NOMO-1 treated with dmso at 0.1 percent for 144 hours (cell line): ENCODE measurements around the gene PLCH2.

ENCODE experiments used
- DNase-seq: peaks from one replicate; lab custom pipeline; 2025; ENCODE audit not compliant: unreplicated experiment; lab: John Stamatoyannopoulos, UW

The PLCH2 gene

DNA sequence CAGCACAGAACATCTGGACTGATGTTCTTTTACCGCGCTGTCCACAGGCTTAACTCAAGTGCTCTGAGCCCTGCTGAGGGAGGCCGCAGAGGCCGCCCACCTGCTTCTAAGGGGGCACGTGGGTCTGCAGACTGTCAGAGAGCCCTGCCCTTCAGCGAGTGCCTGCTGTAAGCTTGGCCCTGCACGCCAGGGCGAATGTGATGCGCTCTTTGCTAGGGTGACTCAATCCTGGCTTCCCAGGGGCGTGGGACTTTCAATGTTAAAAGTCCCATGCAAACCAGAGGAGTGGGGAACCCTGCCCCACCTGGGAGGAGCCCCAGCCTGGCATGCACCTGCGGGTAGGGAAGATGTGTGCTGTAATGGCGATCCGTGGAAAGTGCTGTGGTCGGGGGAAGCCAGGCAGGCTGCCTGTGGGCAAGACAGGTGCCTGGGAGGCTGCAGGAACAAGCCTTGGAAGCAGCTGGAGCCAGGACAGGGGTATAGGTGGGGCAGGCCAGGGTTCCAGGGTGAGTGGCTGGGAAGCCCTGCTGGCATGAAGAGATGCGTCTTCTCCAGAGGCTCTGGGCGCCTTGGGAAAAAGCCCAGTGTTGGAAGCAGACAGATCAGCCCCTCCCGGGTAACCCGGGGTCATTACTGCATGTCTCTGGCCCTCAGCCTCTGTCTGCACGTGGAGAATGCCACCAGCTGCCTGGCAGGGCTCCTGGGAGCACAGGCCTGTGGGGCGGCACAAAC, 50.9 kb downstream of the PLCH2 start:
- no peak for DNase-seq

DNA sequence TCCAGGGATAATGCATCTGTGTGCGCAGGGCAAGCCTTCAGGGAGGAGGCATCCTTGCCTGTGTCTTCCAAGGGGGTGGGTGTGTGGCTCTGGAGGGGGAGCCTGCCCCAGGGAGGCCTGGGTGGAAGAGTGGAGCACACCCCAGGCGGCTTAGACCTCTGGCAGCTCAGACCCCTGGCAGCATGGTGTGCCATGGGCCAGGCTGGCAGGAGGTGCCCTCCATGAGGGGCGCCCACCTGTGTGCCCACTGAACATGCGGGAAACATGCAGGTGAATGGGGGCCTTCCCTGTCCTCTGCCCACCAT, 51.4 kb downstream of the PLCH2 start:
- no peak for DNase-seq

DNA sequence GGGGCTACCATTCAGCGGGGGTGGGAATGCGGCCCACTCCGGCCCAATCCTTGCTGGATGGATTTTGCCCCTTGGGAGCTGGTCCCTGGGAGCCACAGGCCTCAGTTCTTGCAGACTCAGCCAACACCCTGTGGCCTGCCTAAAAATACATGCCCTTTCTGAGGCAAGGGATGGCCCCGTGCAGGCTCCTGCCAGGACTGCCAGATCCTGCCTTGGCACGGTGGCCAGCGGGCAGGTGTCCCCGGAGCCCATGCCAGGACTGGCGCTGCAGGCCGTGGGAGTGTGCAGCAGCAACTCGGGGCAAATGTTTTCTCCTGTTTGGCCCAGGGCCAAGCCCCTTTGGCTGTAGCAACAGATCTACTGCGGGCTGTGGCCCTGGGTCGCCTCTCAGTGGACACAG, 51.9 kb downstream of the PLCH2 start:
- DNase-seq: no peak

DNA sequence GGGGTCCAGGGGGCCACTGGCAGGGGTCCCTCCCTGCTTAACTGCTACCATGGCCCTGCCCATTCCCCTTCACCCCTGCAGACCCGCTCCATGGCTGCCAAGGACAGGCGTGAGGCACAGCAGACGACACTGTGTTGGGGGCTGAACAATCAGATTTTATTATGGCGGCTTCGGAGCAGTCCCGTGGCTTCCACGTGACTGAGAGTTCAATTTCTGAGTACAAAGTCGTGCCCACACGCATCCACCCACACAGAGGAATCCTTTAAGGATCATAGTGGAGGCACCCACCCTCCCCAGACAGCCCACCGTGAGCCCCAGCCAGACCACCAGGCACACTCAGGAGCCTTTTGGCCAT, 52.5 kb downstream of the PLCH2 start:
- DNase-seq: no peak

DNA sequence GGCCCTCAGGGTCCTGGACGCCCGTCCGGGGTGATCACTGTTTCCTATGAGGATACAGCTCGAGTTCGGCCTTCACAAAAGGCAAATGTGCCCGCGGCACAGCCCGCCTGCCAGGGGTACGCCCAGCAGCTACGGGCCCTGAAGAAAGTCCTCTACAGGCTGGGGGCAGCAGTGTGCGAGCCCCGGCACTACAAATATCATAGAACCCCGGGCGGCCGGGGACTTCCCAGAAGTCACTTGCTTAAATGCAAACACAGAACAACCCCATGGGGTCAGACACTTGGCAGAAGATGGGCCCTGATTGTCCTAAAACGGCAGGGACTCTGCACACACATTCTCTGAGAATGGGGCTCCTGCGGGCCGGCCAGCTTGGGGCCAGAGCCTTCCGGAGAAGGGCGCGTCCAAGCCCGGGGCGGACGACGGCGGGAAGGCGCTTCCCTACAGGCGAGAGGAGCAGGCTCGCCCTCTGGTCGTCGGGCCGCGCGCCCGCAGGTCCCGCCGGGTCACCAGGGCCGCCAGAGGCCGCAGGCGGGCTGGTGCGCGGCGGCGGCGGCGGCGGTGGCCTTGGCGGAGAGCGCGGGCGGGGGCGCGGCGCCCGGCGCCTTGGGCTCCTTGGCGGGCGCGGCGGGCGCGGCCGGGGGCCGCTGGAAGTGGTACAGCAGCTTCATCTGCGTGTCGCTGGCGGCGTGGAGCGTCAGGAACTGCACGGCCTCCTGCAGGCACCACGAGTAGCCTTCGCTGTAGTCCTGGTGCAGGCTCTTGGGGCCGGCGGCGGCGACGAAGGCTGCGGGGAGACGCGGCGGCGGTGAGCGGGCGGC, 53.1 kb downstream of the PLCH2 start:
- no peak for DNase-seq

DNA sequence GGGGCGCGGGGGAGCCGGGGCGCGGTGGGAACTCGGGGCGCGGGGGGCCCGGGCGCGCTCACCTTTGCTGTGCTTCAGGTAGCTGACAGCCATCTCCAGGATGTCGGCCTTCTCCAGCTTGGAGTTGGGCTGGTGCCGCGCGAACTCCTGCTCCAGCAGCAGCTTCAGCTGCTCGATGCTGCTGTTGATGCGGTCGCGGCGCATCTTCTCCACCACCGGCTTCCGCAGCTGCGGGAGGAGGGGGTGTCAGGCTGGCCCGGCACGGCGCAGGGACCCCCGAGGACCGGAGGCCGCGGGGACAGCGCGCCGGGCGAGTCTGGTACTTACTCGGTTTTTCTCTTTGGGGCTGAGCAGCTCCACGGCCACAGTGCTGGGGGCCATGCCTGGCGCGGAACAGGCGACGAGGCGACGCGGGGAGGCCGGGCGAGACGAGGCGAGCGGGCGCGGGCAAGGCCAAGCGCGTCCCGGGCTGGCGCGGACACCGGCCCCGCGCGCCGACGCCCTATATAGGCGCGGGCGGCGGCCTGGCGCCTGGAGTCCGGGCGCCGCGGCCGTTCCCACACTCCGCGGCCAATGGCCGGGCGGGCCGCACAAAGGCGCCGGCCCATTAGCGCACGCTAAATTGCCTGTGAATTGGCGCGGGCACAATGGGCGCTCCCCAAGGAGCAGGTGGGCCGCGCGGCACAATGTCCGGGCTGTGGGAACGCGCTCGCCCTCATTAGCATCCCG, 53.9 kb downstream of the PLCH2 start, which contains the start of gene HES5:
Gene HES5, minus strand, starts transcription at position 480 of the 729 bp plus-strand sequence. Its CDS starts 99 bp downstream, at position 381.
- no peak for DNase-seq

DNA sequence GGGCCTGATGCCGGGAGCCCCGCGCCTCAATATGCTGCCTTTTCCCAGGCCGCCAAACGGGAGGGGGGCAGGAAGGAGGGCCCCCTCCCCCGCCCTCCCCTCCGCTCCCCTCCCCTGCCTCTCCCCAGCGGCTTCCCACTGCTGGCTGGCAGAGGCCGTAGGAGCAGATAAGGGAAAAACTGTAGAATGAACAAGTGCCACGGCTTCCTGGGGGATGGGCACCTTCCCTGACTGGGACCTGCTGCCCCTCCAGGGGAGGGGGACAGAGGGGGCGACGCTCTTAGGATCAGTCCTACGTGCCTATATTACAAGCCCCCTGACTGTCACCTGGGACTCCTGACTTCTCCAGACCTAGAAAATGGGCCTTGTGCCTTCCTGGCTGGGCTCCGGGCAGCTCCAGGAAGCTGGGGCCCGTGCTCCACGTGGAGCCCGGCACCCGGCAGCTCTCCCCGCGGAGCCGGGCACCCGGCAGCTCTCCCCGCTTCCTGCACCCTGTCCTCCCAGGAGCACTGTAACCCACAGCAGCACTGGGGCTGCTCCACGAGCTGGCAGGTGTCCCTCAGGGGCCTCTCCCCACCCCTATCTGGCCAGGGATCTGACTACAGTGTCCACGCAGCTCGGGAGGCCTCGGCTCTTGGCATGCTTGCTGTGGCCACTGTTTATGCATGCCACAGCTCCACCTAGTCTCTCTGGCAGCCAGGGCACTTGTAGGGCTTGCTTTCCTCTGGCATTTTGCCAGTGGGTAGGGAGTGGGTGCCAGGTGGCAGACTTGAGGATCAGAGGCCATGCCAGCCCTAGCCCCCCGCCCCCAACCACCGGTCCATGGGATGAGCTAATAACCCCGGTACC, 54.6 kb downstream of the PLCH2 start:
- no peak for DNase-seq

DNA sequence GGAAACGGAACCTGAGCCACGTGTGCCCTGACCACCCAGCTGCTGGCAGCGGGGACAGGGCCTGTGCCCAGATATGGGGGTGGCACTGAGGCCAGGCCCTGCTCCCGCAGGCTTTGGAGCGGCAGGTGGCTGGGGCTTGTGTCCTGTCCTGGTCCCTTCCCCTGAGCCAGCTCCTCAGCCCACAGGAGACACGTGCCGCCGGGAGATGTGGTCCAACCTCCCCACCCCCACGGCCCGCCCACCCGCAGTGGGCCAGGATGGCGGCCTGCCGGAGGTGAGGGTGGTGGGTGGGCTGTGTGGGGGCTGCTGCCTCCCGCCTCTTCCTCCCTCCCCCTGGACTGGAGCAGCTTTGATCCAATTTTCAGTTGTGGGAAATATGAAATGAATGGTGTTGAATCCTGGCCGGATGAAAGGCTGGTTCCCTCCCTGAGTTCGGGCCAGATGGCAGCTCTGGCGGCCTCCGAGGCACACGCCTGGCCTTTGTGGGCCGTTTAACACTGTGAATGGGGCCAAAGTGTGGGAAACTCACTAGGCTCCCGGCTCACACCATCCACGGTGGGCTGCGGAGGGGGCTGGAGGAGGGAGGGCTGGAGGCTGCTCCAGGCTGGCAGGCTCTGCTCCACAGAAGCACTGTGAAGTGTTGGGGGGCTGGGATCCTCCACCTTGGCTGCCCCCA, 56.5 kb downstream of the PLCH2 start:
- no peak for DNase-seq

DNA sequence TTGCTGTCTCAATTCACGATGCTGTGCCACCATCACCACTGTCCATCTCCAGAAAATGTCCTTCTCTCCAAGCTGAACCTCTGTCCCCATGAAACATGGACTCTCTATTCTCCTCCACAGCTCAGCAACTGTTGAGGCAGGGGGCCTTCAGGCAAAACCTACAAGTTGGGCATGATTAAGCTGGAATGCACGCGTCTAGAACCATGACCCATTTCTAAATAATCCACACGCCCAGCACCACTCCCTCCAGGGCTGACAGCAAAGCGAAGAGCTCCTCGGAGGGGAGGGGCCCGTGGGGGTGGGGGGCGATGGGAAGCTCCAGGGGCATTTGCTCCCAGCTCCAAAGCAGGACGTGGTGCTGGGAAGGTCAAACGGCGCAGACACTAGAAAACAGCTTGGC, 57.3 kb downstream of the PLCH2 start:
- DNase-seq: no peak

DNA sequence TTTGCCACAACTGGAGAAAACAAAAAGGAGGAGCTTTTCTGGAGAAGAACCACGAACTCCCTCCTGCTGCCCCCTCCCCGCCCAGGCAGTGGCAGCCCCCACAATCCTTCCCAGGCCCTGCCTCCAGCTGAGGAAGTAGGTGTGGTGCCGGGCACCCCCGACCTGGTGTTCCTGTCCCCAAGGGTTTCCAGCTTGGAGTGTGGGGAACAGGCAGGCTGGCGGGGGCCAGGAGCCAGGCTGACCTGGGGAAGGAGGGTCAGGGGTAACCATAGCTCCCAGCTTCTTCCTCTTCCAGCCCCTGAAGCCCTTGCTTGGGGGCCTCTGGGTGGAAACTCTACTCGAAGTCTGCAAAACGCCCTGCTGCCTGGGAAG, 58.2 kb downstream of the PLCH2 start:
- DNase-seq: no peak

DNA sequence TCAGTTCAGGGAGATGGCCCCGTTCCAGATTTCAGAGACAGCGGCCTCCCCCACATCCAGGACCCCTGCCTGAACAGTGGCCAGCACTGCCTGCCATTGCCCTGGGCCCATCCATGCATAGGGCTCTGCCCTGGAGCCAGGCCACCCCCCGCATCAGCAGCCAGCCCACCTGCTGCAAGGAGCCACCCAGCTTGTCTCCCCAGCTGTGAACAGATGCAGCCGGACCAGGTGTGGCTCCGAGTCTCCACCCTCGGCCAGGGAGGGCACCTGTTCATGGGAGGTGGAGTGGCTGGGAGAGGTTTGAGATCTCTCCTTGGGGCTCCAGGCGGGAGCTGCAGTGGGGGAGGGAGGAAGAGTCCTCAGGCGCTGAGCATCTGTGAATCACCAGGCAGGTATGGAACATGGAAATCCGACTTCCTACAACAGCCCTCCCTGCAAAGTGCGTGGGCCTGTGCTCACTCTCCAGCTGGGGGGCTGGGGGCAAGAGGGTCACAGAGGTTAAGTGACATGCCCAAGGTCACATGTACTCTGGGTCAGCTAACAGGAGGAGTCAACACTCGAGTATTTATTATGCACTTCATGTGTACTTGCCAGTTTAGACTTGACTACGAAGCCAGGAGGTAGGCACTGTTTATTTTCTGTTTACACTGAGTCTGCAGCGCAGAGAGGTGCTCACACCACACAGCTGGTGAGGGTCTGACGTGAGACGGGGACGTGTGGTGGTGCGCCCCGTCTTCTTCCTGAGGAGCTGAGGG, 58.8 kb downstream of the PLCH2 start:
- DNase-seq: no peak

DNA sequence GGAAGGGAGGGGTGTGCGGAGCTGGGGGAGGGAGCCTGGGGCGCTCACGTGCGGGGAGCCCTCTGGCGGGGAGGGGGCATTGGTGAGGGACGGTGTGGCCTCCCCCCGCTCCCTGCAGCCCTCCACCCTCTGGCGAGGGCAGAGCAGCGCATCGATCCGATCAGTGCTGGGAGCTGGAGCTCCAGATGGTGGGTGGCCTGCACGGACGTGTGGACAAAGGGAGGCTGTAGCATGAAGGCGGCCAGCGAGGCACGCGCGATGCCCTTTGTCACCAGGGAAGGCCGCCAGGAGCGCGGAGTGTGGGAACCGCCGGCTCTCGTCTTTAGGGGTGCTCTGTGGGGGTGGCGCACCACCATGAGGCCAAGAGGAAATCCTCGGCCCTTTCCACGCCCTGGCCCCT, 59.4 kb downstream of the PLCH2 start:
- no peak for DNase-seq

DNA sequence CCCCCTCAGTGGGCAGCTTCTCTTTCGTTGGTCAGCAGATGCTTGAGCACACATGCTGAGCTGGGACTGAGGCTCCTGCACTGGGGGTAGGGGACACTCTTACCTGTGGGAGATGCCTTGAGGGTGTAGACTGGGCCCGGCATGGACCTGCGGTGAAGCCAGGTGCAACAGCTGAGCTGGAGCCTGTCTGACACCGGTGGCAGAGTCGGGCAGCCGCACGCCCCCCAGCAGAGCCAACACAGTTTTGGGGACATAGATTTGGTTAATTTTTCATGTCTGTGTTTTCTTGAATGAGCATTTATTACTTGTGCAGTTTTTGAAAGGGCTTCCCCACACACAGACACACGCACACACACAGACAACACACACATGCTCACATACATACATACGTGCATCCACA, 59.9 kb downstream of the PLCH2 start:
- no peak for DNase-seq

DNA sequence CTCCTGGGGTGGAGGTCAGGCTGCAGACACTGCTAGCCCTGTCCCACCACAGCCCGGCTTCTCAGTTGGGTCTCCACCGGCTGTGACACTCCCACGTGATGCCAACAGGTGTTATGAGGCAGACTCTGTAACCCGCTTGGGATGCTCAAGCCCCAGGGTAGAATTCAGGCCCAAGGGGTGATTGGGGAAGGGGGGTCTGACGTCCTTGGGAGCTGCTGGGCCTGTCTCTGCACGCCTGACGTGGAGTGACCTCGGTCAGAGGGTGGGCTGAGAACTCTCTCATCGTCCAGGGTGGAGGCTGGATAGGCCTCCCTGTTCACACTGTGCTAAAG, 61.7 kb downstream of the PLCH2 start:
- no peak for DNase-seq

DNA sequence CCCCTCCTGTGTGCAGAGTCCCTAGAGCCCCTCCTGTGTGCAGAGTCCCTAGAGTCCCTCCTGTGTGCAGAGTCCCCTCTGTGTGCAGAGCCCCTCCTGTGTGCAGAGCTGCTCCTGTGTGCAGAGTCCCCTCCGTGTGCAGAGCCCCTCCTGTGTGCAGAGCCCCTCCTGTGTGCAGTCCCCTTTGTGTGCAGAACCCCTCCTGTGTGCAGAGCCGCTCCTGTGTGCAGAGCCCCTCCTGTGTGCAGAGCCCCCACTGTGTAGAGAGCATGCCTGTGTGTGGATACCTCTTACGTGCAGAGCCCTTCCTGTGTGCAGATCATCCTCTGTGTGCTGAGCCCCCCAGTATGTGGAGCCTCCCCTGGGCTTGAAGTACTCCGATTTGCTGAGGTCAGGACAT, 62.3 kb downstream of the PLCH2 start:
- no peak for DNase-seq

DNA sequence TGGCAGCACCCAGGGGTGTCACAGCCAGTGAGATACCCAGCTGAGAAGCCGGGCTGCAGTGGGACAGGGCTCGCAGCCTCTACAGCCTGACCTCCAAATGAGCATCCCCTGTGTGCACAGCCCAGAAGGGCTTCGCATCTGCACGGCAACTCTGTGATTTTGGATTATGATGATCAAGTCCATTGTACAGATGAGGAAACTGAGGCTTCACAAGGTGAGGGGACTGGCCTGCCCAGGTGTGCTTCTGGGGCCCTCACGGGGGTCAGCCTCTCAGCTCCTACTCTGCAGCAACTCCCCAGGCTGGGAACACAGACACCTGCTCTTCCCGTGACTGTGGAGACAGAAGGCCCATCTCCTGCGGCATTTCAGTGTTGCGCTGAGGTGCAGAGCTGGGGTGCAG, 62.8 kb downstream of the PLCH2 start:
- no peak for DNase-seq

DNA sequence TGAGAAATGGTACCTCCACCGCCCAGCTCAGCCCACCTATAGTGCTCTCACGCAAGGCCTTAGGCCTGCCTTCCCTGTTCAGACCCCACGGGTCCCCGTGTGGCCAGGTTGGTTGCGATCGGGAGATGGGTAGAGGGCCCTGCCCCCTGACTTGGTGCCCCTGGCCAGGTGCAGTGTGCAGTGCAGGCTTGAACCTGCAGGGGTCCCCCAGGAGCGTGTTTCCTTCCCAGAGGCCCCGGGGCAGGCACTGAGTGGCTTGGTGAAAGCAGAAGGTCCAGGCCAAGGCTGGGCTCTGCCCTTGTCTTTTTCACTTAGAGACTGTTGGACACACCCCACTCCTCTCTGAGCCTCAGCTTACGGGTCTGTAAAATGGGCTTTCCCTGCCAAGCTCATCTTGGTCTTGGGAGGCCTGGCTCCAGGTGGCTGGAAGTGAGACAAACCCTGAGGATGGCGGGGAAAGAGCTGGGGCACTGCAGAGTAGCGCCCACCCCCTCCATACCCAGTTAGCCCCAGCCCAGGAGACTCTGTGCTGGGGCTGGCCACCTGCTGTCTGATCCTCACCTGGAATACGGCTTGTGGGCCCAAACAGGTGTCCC, 63.3 kb downstream of the PLCH2 start:
- no peak for DNase-seq

DNA sequence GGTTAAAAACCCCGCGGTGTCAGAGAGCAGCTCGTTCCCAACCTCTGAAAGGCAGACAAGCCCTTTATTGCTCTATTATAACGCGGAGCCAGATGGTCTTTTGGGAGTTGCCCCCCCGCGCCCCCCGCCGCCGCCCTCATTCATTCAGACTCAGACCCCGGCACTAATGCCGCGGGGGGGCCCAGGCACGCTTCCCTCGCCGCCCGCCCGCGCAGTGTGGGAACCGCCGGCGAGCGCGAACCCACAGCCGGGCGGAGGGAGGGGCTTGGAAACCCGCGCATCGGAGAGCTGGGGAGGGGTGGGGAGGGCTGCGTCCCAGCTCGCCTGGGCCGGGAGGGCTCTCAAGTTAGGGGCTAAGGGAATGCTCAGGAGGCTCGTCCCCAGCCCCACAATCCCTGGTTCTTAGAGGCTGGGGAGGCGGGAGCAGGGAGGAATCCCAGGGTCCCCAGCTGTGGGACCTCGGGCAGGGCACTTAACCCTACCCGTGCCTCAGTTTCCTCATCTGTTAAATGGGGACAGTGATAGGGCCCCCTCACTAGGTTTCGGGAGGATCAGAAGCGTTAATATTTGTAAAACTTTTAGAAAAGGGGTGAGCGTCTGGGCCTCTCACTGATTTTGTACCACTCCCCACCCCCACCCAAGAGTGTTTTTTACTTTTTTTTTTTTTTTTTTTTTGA, 64.9 kb downstream of the PLCH2 start:
- DNase-seq: no peak

DNA sequence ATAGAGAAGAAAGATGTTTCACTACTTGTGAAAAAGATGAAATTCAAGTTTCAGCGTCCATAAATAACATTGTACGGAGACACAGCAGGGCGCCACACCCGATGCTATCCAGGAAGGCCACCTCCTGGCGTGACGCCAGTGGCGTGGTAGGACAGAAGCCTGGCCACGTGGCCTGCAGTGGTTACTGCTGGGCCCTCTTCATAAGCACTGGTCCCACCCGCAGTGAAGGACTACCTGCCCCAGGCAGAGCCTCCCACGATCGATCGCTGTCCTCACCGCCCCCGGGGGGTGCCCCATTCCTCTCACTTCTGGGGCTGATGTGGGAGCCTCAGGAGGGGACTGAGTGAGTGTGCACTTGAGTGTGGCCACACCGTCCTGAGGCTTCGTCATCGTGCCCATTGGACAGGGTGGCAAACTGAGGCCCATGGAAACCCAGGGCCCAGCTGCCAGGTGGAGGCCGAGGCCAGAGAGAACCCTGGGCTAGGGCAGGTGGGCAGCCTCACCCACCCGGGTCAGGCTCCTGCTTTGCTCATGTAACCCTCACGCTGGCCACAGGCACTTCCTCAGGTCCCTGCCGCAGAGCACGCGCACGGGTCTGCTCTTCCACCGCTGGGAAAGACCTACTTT, 65.6 kb downstream of the PLCH2 start:
- no peak for DNase-seq
